AG04450 (cell line): Measurements from ENCODE around the gene TPST1. TPM values are rescaled to one million over a fixed set of nuclear protein-coding genes. Genes with fewer than 3 reads are reported as not detected.

ENCODE experiments used
- CTCF ChIA-PET: fragments of 300-600, 350-600 bp; formaldehyde crosslinking; extraction: SDS; loops from one replicate; lab custom pipeline; 2022; ENCODE audit warnings: antibody characterized with exemption, inconsistent platforms; lab: Charles Lee
- POLR2A ChIA-PET: fragments of 350-600 bp; formaldehyde crosslinking; extraction: SDS; loops from one replicate; lab custom pipeline; 2021; ENCODE audit warnings: antibody characterized with exemption, inconsistent platforms; lab: Yijun Ruan, JAX
- DNase-seq: peaks from one replicate; pipeline ENCODE4 v3.0.0-alpha.2; 2011; ENCODE audit warnings: low read depth, low spot score
- H3K27ac ChIP-seq: one replicate; pipeline ENCODE4 v1.5.1; 2012; ENCODE audit warnings: low read depth, low read length, control low read depth
- H3K27me3 ChIP-seq: one replicate; pipeline ENCODE4 v1.6.0; 2012; ENCODE audit warnings: low read length; ENCODE audit not compliant: control insufficient read depth, insufficient read depth
- H3K4me3 ChIP-seq: 2 replicates; pipeline ENCODE4 v1.5.1; 2011; ENCODE audit warnings: mild to moderate bottlenecking, low read depth, low read length, control low read depth
- H3K9me3 ChIP-seq: 2 replicates; pipeline ENCODE4 v1.5.1; 2012; ENCODE audit warnings: low read length; ENCODE audit not compliant: control insufficient read depth, insufficient read depth
- CTCF ChIP-seq: IDR thresholded peaks from 2 replicates; pipeline ENCODE4 v1.5.1; 2011; ENCODE audit warnings: low read depth, low read length, control low read depth, inconsistent platforms
- polyA plus RNA-seq: library from polyadenylated mRNA; depleted of rRNA; stranded (reverse); fragments of >200 nt; gene quantifications from 2 replicates; pipeline ENCODE4 v1.2.3, GENCODE V29; 2011

The TPST1 gene
- polyA plus RNA-seq, 1 experiment = 129 TPM

DNA sequence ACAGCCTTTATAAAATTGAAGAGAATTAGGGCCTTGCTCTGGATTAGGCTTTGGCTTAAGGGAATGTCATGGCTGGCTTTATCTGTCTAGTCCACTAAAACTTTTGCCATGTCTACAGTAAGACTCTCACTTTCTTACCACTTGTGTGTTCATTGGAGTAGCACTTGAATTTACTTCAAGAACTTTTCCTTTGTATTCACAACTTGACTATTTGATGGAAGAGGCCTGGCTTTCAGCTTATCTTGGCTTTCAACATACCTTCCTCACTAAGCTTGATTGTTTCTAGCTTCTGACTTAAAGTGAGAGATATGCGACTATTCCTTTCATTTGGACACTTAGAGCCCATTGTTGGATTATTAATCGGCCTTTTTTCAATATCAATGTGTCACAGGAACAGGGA, 96.1 kb downstream of the TPST1 start:
- Histone ChIP-seq H3K4me3 (no peak overlapping the region), H3K27me3 (no peaks in the 10 kb centered on the region), H3K27ac (no peak overlapping the region), H3K9me3 (peaks cover 4% of the 10 kb centered on the region; the same call in 1 of the 2 replicates)
- ChIA-PET POLR2A (no interaction called here), CTCF (no interaction called here)
- no peak for TF ChIP-seq CTCF
- DNase-seq = no peak

DNA sequence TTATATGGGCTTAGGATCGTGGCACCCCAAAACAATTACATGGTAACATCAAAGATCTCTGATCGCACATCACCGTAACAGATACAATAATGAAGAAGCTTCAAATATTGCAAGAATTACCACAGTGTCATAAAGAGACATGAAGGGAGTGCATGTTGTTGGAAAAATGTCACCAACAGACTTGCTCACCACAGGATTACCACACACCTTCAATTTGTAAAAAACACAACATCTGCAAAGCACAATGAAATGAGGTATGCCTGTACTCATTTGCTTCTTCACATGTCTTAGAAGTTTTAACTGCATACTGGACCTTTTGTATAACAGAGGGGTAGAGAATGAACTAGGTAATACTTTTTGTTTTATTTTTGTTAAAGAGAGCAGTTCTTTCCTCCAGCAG, 96.6 kb downstream of the TPST1 start:
- no peak for DNase-seq
- Histone ChIP-seq H3K27me3 (no peaks in the 10 kb centered on the region), H3K9me3 (peaks cover 4% of the 10 kb centered on the region; the same call in 1 of the 2 replicates), H3K4me3 (no peak overlapping the region), H3K27ac (no peak overlapping the region)
- ChIA-PET POLR2A (no interaction called here), CTCF (no interaction called here)
- no peak for TF ChIP-seq CTCF

DNA sequence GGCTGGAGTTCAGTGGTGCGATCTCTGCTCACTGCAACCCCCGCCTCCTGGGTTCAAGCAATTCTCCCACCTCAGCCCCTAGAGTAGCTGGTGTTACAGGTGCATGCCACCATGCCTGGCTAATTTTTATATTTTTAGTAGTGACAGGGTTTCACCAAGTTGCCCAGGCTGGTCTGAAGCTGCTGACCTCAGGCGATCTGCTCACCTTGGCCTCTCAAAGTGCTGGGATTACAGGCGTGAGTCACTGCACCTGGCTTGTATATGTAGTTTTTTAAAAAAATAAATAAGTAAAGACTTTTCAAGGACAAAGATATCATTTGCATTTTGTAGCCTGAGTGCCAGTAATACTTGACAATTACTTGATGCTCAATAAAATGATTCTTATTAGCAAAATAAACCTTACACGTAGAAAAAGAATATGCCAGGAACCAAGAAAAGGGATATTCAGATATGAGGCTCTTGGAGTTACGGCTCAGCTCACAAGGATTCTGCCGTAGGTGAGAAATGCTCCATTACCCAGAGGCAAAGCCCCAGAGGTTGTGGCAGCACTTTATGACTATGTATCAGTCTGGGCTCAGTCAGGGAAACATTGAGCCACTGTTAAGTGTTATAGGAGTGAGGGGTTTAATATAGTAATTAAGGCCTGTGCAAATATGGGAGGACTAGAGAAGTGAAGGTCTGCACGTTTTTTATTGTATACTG, 98.5 kb downstream of the TPST1 start:
- no peak overlapping the region for H3K27ac ChIP-seq
- H3K27me3 ChIP-seq = no peaks in the 10 kb centered on the region
- DNase-seq = no peak
- TF ChIP-seq CTCF = no peak
- ChIA-PET CTCF (no interaction called here), POLR2A (no interaction called here)
- H3K9me3 ChIP-seq = peaks cover 4% of the 10 kb centered on the region; the same call in 1 of the 2 replicates
- H3K4me3 ChIP-seq = no peak overlapping the region

DNA sequence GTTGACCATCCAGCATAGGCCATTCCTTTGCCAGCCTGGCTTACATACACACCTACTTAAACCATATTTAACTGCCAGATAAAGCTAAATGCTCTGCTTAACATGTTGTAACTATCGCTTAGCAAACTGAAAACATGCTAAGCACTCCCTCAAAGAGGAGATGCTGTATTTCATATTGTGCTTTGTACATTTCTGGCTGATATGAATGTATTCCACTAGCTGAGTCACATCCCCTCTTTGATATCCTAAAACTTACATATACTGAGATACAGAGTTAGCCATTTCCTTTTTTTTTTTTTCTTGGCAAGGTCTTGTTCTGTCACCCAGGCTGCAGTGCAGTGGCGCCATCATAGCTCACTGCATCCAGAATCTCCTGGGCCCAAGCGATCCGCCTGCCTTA, 99.4 kb downstream of the TPST1 start:
- POLR2A ChIA-PET = no interaction called here
- no peak overlapping the region for H3K4me3 ChIP-seq
- no peak for DNase-seq
- TF ChIP-seq CTCF = no peak
- no peaks in the 10 kb centered on the region for H3K9me3 ChIP-seq
- H3K27ac ChIP-seq = no peak overlapping the region
- CTCF ChIA-PET = no interaction called here
- no peaks in the 10 kb centered on the region for H3K27me3 ChIP-seq

- TF ChIP-seq CTCF = no peak
- DNase-seq = no peak
- POLR2A ChIA-PET = no interaction called here
Measured at GRCh38 chr7:66306243-66306642, 101.1 kb downstream of the TPST1 start.

More at GRCh38 chr7:66306243-66306642, 101.1 kb downstream of the TPST1 start:
- no peaks in the 10 kb centered on the region for H3K27me3 ChIP-seq
- CTCF ChIA-PET = no interaction called here
- no peak overlapping the region for H3K27ac ChIP-seq
- H3K9me3 ChIP-seq = no peaks in the 10 kb centered on the region
- H3K4me3 ChIP-seq = no peak overlapping the region
